Chondrocyte (in vitro differentiated cells): Measurements from ENCODE around the gene ABAT. TPM values are rescaled to one million over a fixed set of nuclear protein-coding genes. Genes with fewer than 3 reads are reported as not detected.
"Not testable (repeated sequence)": the region's sequence is repeated elsewhere in the genome, so short reads cannot be mapped to it uniquely, and the experiment has no call there.

ENCODE experiments used
- DNase-seq: peaks from one replicate; pipeline ENCODE4 v3.0.0; 2021; ENCODE audit warnings: mixed read lengths, low spot score
- H3K27ac Mint-ChIP-seq: one replicate; pipeline ENCODE4 v1.8.0; 2021; ENCODE audit warnings: mild to moderate bottlenecking, moderate library complexity, mixed read lengths; ENCODE audit not compliant: unreplicated experiment
- H3K27me3 Mint-ChIP-seq: 2 replicates; pipeline ENCODE4 v1.8.0; 2021; ENCODE audit warnings: low read depth, mixed read lengths
- H3K36me3 Mint-ChIP-seq: 2 replicates; pipeline ENCODE4 v1.8.0; 2021; ENCODE audit warnings: low read depth, mixed read lengths
- H3K4me1 Mint-ChIP-seq: 2 replicates; pipeline ENCODE4 v1.8.0; 2021; ENCODE audit warnings: low read depth, mild to moderate bottlenecking, mixed read lengths
- H3K4me3 Mint-ChIP-seq: one replicate; pipeline ENCODE4 v1.8.0; 2021; ENCODE audit warnings: mild to moderate bottlenecking, moderate library complexity, mixed read lengths; ENCODE audit not compliant: unreplicated experiment
- H3K9me3 Mint-ChIP-seq: 2 replicates; pipeline ENCODE4 v1.8.0; 2021; ENCODE audit warnings: low read depth, mixed read lengths
- total RNA-seq: library from RNA; stranded (reverse); gene quantifications from 3 replicates; pipeline ENCODE4 v1.2.1, GENCODE V29; 2021
- TF ChIP-seq, protein P1 (sequence below): fragments of 200-600 bp; sonication (generic); IDR thresholded peaks from 2 replicates; pipeline ENCODE4 v1.5.0; 2021; ENCODE audit warnings: antibody characterized with exemption, mild to moderate bottlenecking, moderate library complexity

Gene ABAT
- total RNA-seq, 1 donor from 2014 or later = 2.1 TPM

DNA sequence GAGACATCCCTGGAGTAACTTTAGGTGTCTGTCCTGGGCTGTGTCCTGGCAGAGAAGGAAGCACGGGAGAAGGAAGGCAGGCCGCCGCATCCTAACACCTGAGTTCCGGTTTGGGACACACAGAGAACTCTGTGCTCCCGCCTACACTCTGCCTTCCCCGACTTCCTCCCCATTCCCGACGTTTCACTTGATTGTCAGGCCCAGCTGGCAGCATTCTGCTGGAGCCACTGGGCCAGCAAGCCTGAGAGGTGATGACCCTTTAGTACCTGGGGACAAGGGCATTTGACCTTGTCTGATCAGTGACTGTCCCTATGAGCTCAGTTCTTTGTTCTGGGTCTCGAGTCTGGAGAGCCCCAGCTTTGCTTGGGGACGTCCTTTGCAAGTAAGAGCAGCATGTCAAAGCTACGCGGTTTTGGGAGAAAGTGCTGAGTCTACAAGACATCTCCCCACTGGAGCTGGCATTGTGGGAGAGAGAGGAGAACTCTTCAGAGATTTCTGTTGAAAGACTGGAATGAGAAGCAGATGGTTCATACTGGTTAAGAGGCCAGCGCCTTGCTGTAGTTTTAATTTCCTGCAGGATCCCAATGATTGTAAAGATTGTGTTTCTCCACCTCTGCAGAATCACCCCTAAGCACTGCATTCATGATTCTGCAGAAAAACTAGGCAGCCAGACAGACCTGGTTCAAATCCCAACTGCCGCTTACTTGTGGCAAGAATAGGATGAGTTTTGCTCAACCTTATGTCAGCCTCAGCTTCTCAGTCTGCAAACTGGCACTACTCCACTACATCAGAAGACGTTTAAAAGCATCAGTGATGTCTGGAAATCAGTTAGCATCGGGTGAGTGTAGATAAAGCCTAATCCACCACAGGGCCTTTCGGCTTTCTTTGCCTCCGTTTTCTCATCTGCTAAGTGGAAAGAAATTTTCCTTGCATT lies 20.6 kb downstream of the ABAT start:
- no peak overlapping the region for H3K4me3 Mint-ChIP-seq
- peaks cover 1% of the 10 kb centered on the region for H3K36me3 Mint-ChIP-seq
- TF ChIP-seq, protein P1, sequence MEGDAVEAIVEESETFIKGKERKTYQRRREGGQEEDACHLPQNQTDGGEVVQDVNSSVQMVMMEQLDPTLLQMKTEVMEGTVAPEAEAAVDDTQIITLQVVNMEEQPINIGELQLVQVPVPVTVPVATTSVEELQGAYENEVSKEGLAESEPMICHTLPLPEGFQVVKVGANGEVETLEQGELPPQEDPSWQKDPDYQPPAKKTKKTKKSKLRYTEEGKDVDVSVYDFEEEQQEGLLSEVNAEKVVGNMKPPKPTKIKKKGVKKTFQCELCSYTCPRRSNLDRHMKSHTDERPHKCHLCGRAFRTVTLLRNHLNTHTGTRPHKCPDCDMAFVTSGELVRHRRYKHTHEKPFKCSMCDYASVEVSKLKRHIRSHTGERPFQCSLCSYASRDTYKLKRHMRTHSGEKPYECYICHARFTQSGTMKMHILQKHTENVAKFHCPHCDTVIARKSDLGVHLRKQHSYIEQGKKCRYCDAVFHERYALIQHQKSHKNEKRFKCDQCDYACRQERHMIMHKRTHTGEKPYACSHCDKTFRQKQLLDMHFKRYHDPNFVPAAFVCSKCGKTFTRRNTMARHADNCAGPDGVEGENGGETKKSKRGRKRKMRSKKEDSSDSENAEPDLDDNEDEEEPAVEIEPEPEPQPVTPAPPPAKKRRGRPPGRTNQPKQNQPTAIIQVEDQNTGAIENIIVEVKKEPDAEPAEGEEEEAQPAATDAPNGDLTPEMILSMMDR = no peak
- no peaks in the 10 kb centered on the region for H3K4me1 Mint-ChIP-seq
- peaks cover 8% of the 10 kb centered on the region for H3K9me3 Mint-ChIP-seq
- DNase-seq = no peak
- H3K27ac Mint-ChIP-seq = no peak overlapping the region
- H3K27me3 Mint-ChIP-seq = no peaks in the 10 kb centered on the region

DNA sequence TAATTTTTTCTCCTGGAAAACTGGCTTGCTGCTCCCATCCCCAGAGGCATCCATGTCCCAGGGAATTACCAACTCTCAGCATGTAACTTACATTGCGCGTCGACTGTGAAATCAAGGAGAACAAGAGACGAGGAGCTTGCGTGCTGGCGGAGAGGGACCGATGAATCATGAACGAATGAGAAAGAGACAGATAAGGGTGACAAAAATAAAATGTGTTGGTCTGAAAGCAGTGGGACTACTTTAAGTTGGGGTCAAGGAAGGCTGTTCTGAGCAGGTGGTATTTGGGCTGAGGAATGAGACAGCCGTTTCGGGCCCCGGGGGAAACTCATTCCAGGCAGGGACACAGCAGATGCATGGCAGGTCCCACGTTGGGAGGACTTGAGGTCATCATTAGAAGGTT lies 22.5 kb downstream of the ABAT start:
- DNase-seq = no peak
- Mint-ChIP-seq H3K27me3 (no peaks in the 10 kb centered on the region), H3K9me3 (no peaks in the 10 kb centered on the region), H3K36me3 (peaks cover 1% of the 10 kb centered on the region), H3K4me3 (no peak overlapping the region), H3K27ac (no peak overlapping the region), H3K4me1 (no peaks in the 10 kb centered on the region)
- TF ChIP-seq, protein P1 = no peak

DNA sequence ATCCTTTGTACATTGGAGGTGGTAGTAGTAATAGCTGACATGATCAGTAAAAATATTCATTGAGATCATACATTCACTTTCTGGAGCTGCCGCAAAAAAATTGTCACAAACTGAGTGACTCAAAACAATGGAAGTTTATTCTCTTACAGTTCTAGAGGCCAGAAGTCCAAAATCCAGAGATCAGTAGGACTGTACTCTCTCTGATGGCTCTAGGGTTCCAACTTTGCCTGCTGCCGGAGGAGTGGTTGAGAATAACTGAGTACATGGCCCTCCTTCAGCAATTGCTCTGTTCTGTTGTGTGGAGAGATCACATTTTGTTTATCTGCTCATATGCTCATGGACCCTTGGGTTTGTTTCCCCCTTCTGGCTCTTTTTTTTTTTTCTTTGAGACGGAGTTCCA lies 23.5 kb downstream of the ABAT start:
- Mint-ChIP-seq H3K36me3 (peaks cover 1% of the 10 kb centered on the region), H3K27me3 (no peaks in the 10 kb centered on the region), H3K9me3 (no peaks in the 10 kb centered on the region), H3K27ac (no peak overlapping the region), H3K4me1 (no peaks in the 10 kb centered on the region), H3K4me3 (no peak overlapping the region)
- TF ChIP-seq, protein P1 = no peak
- no peak for DNase-seq

DNA sequence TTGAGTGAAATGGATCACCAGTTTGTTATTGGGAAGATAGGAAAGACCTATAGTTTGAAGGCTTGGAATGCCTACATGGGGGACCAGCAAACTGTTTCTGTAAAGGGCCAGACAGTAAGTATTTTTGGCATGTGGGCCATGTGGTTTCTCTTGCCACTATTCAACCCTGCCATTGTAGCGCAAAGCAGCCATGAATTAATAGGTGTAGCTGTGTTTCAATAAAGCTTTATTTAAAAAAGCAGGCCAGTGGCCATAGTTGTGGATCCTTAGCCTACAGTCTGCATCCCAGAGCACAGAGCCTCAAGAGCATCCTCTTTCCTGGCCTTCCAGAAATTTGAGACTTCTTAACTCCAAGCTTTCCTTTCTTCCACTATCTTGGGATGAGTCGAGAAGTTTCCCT lies 29.3 kb downstream of the ABAT start:
- TF ChIP-seq, protein P1 = no peak

DNA sequence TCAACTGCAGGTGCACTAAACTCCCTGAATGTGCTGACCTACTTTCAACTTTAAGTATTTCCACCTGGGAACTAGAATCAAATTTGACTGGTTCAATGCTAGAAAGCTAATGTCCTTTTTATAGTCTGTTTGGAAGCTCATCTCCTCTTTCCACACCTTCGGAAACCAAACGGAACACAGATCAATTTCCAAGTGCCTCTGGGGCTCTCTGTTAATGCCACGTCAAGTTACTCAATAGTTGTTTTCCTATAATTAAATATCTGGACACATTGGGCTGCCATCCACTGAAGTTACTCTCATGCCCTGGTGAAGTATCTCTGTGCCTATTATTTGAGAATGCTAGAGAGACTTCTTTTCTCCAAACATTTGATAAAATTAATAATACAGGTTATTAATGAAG lies 29.7 kb downstream of the ABAT start:
- H3K27me3 Mint-ChIP-seq = peaks cover 2% of the 10 kb centered on the region
- TF ChIP-seq, protein P1 = no peak
- H3K36me3 Mint-ChIP-seq = no peaks in the 10 kb centered on the region
- H3K27ac Mint-ChIP-seq = no peak overlapping the region
- DNase-seq = no peak
- H3K9me3 Mint-ChIP-seq = no peaks in the 10 kb centered on the region
- no peak overlapping the region for H3K4me3 Mint-ChIP-seq
- H3K4me1 Mint-ChIP-seq = no peaks in the 10 kb centered on the region

More for the DNA sequence above, 29.3 kb downstream of the ABAT start:
- no peak for DNase-seq
- Mint-ChIP-seq H3K36me3 (peaks cover 1% of the 10 kb centered on the region), H3K4me1 (no peaks in the 10 kb centered on the region), H3K9me3 (no peaks in the 10 kb centered on the region), H3K27me3 (peaks cover 2% of the 10 kb centered on the region), H3K27ac (no peak overlapping the region), H3K4me3 (no peak overlapping the region)

DNA sequence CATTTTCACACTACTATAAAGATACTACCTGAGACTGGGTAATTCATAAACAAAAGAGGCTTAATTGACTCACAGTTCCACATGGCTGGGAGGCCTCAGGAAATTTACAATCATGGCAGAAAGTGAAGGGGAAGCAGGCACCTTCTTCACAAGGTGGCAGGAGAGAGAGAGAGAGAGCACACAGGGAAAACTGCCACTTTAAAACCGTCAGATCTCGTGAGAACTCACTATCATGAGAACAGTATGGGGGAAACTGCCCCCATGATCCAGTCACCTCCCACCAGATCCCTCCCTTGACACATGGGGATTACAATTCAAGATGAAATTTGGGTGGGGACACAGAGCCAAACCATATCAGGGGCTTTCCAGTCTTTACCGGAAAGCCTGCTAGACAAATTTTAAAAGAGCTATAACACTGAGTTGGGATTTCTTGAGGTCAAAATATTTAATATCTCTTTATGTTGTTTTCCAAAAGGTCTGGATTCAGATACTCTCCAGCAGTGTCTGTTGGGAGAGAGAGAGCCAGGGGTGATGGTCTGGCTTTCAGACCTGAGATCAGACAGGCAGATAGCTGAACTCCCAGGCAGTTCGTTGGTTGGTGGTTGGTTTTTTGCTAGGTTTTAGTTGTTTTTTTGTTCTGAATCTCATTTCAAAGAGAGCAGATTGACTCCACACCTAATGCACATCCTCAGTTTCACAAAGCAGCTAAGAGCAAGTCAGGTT lies 30.8 kb downstream of the ABAT start:
- H3K4me3 Mint-ChIP-seq, H3K27ac Mint-ChIP-seq, H3K9me3 Mint-ChIP-seq, H3K27me3 Mint-ChIP-seq, H3K4me1 Mint-ChIP-seq, H3K36me3 Mint-ChIP-seq, DNase-seq: not testable (repeated sequence)
